Measurements from ENCODE around the gene RAD51B. TPM values are rescaled to one million over a fixed set of nuclear protein-coding genes. Genes with fewer than 3 reads are reported as not detected.

The RAD51B gene
- polyA plus RNA-seq, 1 donor (not counting 4 experiments of a cell fraction or from before 2014, with no cell fraction given), result 13.3 TPM

DNA sequence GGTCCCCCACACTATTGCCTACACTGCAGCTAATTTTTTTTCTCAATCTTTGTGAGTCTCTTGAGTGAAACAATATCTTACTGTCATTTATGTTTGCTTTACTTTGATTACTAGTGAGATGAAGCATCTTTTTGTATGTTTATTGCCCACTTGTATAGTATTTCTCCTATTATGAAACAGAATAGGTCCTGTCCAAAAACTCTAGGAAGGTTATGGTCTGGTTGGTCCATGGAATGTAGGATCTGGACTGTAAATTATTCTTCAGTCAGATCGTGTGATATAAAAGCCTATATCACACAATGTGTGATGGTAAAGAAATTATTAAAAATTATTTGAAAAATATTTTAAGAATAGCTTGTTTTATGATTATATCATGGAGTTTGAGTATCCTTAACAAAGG lies 538.9 kb downstream of the RAD51B start:
- H3K27ac ChIP-seq (ENCODE audit: control insufficient read depth, insufficient read depth, low read length), result no peak overlapping the region
- DNase-seq (ENCODE audit: low read depth, low spot score), result no peak
- H3K36me3 ChIP-seq (ENCODE audit: control insufficient read depth in 2 of 2, extremely low read depth in 1 of 2, insufficient read depth in 2 of 2, low read length in 2 of 2), result no peaks in the 10 kb centered on the region
- no peaks in the 10 kb centered on the region for H3K27me3 ChIP-seq (ENCODE audit: control insufficient read depth, extremely low read depth, insufficient read depth, low read length)
- peaks cover 18% of the 10 kb centered on the region for H3K4me1 ChIP-seq (ENCODE audit: control insufficient read depth, extremely low read depth, insufficient read depth, low read length)
- no peaks in the 10 kb centered on the region for H3K9me3 ChIP-seq (ENCODE audit: control insufficient read depth, low read depth, low read length)
- TF ChIP-seq EZH2 (IDR thresholded peaks at IDR 0.05; ENCODE audit: low read length), result no peak
- TF ChIP-seq, protein P1, sequence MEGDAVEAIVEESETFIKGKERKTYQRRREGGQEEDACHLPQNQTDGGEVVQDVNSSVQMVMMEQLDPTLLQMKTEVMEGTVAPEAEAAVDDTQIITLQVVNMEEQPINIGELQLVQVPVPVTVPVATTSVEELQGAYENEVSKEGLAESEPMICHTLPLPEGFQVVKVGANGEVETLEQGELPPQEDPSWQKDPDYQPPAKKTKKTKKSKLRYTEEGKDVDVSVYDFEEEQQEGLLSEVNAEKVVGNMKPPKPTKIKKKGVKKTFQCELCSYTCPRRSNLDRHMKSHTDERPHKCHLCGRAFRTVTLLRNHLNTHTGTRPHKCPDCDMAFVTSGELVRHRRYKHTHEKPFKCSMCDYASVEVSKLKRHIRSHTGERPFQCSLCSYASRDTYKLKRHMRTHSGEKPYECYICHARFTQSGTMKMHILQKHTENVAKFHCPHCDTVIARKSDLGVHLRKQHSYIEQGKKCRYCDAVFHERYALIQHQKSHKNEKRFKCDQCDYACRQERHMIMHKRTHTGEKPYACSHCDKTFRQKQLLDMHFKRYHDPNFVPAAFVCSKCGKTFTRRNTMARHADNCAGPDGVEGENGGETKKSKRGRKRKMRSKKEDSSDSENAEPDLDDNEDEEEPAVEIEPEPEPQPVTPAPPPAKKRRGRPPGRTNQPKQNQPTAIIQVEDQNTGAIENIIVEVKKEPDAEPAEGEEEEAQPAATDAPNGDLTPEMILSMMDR (optimal IDR thresholded peaks at IDR 0.05 in 1 of 3, IDR thresholded peaks at IDR 0.05 in 1 of 3, conservative IDR thresholded peaks at IDR 0.05 in 1 of 3; ENCODE audit: extremely low read depth in 1 of 3, insufficient read depth in 2 of 3, low read length in 3 of 3), result no peak
- H3K4me2 ChIP-seq (ENCODE audit: control insufficient read depth, extremely low read depth, insufficient read depth, low read depth, low read length), result no peak overlapping the region
- dilution Hi-C loops (cut with MboI; ENCODE audit: extremely low pct_ligation_motif_present, low sequenced_read_pairs), result no loop called here
- no peaks in the 10 kb centered on the region for H4K20me1 ChIP-seq (ENCODE audit: control insufficient read depth, extremely low read depth, insufficient read depth, low read length)
- H3K4me3 ChIP-seq (ENCODE audit: control insufficient read depth in 2 of 3, extremely low read depth in 1 of 3, insufficient read depth in 2 of 3, low read depth in 1 of 3, low read length in 3 of 3), result no peak overlapping the region
- H3K79me2 ChIP-seq (ENCODE audit: control insufficient read depth, insufficient read depth, low read length), result no peaks in the 10 kb centered on the region
- no peak overlapping the region for H3K9ac ChIP-seq (ENCODE audit: control insufficient read depth, extremely low read depth, insufficient read depth, low read length)
- H3K9me1 ChIP-seq (ENCODE audit: control insufficient read depth, extremely low read depth, insufficient read depth, low read length), result no peaks in the 10 kb centered on the region
- no peak overlapping the region for H2AFZ ChIP-seq (ENCODE audit: control insufficient read depth, low read length)
- FAIRE-seq, result no peak

DNA sequence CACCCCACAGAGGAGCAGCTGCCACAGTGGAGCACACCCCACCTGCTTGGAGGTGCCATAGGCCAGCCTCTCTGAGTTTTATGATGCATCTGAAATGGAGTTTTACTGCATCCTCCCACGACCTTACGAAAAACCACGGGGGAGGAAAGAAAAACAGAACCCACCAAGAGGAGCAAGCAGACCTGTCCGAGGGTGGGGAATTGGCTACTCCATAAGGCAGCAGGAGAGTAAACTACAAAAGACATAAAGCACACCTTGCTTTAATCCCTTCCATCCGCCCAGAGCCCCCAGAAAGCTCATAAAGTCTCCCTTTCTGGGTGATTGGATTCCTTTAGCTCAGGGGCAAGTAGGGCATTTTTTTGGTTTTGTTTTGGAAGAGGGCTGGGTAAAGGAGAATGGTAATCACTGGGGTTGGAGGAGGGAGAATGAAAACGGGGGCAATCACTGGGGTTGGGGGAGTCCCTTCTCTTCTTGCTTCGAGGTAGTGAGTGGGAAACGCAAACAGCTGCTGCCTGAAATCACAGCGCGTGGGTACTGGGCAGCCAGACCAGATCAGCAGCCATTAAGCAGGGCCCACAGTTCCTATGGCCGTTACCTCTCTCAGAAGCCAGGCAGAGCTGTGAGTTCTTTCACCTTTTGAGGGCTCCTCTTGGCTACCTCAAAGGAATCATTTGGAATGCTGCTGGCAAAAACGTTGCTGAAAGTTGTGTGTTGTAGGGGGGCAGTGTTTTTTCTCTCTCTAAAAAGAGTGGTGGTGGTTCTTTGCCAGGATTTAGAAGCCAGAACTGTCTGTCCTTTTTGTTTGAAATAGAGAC lies 539.6 kb downstream of the RAD51B start:
- no peak for DNase-seq (ENCODE audit: low read depth, low spot score)
- Histone ChIP-seq H3K4me2 (ENCODE audit: control insufficient read depth, extremely low read depth, insufficient read depth, low read depth, low read length) (no peak overlapping the region), H3K27me3 (ENCODE audit: control insufficient read depth, extremely low read depth, insufficient read depth, low read length) (no peaks in the 10 kb centered on the region), H3K4me3 (ENCODE audit: control insufficient read depth in 2 of 3, extremely low read depth in 1 of 3, insufficient read depth in 2 of 3, low read depth in 1 of 3, low read length in 3 of 3) (no peak overlapping the region), H4K20me1 (ENCODE audit: control insufficient read depth, extremely low read depth, insufficient read depth, low read length) (no peaks in the 10 kb centered on the region), H3K9ac (ENCODE audit: control insufficient read depth, extremely low read depth, insufficient read depth, low read length) (no peak overlapping the region), H3K79me2 (ENCODE audit: control insufficient read depth, insufficient read depth, low read length) (no peaks in the 10 kb centered on the region), H3K4me1 (ENCODE audit: control insufficient read depth, extremely low read depth, insufficient read depth, low read length) (peaks cover 18% of the 10 kb centered on the region), H3K9me1 (ENCODE audit: control insufficient read depth, extremely low read depth, insufficient read depth, low read length) (no peaks in the 10 kb centered on the region), H2AFZ (ENCODE audit: control insufficient read depth, low read length) (peak overlapping the region; percentile 82), H3K9me3 (ENCODE audit: control insufficient read depth, low read depth, low read length) (no peaks in the 10 kb centered on the region), H3K36me3 (ENCODE audit: control insufficient read depth in 2 of 2, extremely low read depth in 1 of 2, insufficient read depth in 2 of 2, low read length in 2 of 2) (no peaks in the 10 kb centered on the region), H3K27ac (ENCODE audit: control insufficient read depth, insufficient read depth, low read length) (no peak overlapping the region)
- FAIRE-seq, result no peak
- dilution Hi-C loops (cut with MboI; ENCODE audit: extremely low pct_ligation_motif_present, low sequenced_read_pairs), result no loop called here
- TF ChIP-seq EZH2 (IDR thresholded peaks at IDR 0.05; ENCODE audit: low read length), result no peak
- TF ChIP-seq, protein P1 (optimal IDR thresholded peaks at IDR 0.05 in 1 of 3, IDR thresholded peaks at IDR 0.05 in 1 of 3, conservative IDR thresholded peaks at IDR 0.05 in 1 of 3; ENCODE audit: extremely low read depth in 1 of 3, insufficient read depth in 2 of 3, low read length in 3 of 3), result no peak

All from keratinocyte (primary cell).